Keratinocyte (primary cell): ENCODE results near the gene PPP2R5B. TPM values are rescaled to one million over a fixed set of nuclear protein-coding genes. Genes with fewer than 3 reads are reported as not detected.

Experiments used
- DNase-seq: peaks from one replicate; pipeline ENCODE4 v3.0.0-alpha.2; 2011; ENCODE audit warnings: low read depth, missing footprints, low spot score
- FAIRE-seq: peaks from 2 replicates; lab custom pipeline; 2011; peaks lifted over from hg19 to GRCh38; lab: Jason Lieb, UNC
- H2AFZ ChIP-seq: 2 replicates; pipeline ENCODE4 v1.6.0; 2012; ENCODE audit warnings: low read length, control low read depth, inconsistent platforms; ENCODE audit not compliant: control insufficient read depth
- H3K27ac ChIP-seq: 2 replicates; pipeline ENCODE4 v1.5.1; 2011; ENCODE audit warnings: low read length; ENCODE audit not compliant: control insufficient read depth, insufficient read depth
- H3K27me3 ChIP-seq: 3 replicates; pipeline ENCODE4 v1.6.0; 2011; ENCODE audit warnings: low read length; ENCODE audit not compliant: control insufficient read depth, insufficient read depth; ENCODE audit errors: extremely low read depth
- H3K36me3 ChIP-seq, 2 experiments: 2 replicates in 1 of 2; 3 replicates in 1 of 2; pipeline ENCODE4 v1.5.1; 2011; ENCODE audit warnings: low read length in 2 of 2, mild to moderate bottlenecking in 1 of 2; ENCODE audit not compliant: control insufficient read depth in 2 of 2, insufficient read depth in 2 of 2; ENCODE audit errors: extremely low read depth in 1 of 2
- H3K4me1 ChIP-seq: 3 replicates; pipeline ENCODE4 v1.5.1; 2011; ENCODE audit warnings: low read length; ENCODE audit not compliant: control insufficient read depth, insufficient read depth; ENCODE audit errors: extremely low read depth
- H3K4me2 ChIP-seq: 3 replicates; pipeline ENCODE4 v1.6.0; 2011; ENCODE audit warnings: low read depth, low read length; ENCODE audit not compliant: control insufficient read depth, insufficient read depth; ENCODE audit errors: extremely low read depth
- H3K4me3 ChIP-seq, 3 experiments: fragments of 200-600 bp in 1 of 3; sonication (generic) in 1 of 3; 2 replicates in 2 of 3; 3 replicates in 1 of 3; pipeline ENCODE4 v1.5.1; 2011 to 2016; ENCODE audit warnings: low read length in 3 of 3, mild to moderate bottlenecking in 3 of 3, control low read depth in 2 of 3, inconsistent platforms in 1 of 3, low read depth in 1 of 3, mixed read lengths in 1 of 3, mixed run types in 1 of 3, moderate library complexity in 1 of 3; ENCODE audit not compliant: control insufficient read depth in 2 of 3, insufficient read depth in 2 of 3; ENCODE audit errors: extremely low read depth in 1 of 3
- H3K79me2 ChIP-seq: 2 replicates; pipeline ENCODE4 v1.6.0; 2012; ENCODE audit warnings: low read length; ENCODE audit not compliant: control insufficient read depth, insufficient read depth
- H3K9ac ChIP-seq: 3 replicates; pipeline ENCODE4 v1.6.0; 2011; ENCODE audit warnings: low read length; ENCODE audit not compliant: control insufficient read depth, insufficient read depth; ENCODE audit errors: extremely low read depth
- H3K9me1 ChIP-seq: 3 replicates; pipeline ENCODE4 v1.6.0; 2011; ENCODE audit warnings: low read length; ENCODE audit not compliant: control insufficient read depth, insufficient read depth; ENCODE audit errors: extremely low read depth
- H3K9me3 ChIP-seq: 2 replicates; pipeline ENCODE4 v1.5.1; 2012; ENCODE audit warnings: low read depth, low read length; ENCODE audit not compliant: control insufficient read depth
- H4K20me1 ChIP-seq: 3 replicates; pipeline ENCODE4 v1.6.0; 2011; ENCODE audit warnings: low read length; ENCODE audit not compliant: control insufficient read depth, insufficient read depth; ENCODE audit errors: extremely low read depth
- CTCF ChIP-seq, 3 experiments: IDR thresholded peaks in 1 of 3; conservative IDR thresholded peaks in 1 of 3; optimal IDR thresholded peaks in 1 of 3; 2 replicates in 2 of 3; 3 replicates in 1 of 3; pipeline versions ENCODE3 to v1.5.1; 2011; ENCODE audit warnings: low read length in 3 of 3, mild to moderate bottlenecking in 3 of 3, moderate library complexity in 2 of 3, control low read depth in 1 of 3, inconsistent platforms in 1 of 3; ENCODE audit not compliant: insufficient read depth in 2 of 3; ENCODE audit errors: extremely low read depth in 1 of 3
- EZH2 ChIP-seq: IDR thresholded peaks from one replicate; pipeline ENCODE4 v1.6.1; 2012; ENCODE audit warnings: inconsistent platforms, mild to moderate bottlenecking, low read length, moderate library complexity
- dilution Hi-C: fragments of 300-500 bp; cut with MboI; formaldehyde crosslinking; loops from one replicate; pipeline ENCODE4 v1.7.0; 2020; ENCODE audit warnings: low sequenced_read_pairs; ENCODE audit not compliant: extremely low pct_ligation_motif_present
- polyA plus RNA-seq, 5 experiments: library from polyadenylated mRNA; depleted of rRNA in 3 of 5; stranded (reverse) in 3 of 5; stranded (forward) in 1 of 5; unstranded in 1 of 5; fragments of >200 nt; gene quantifications; 1 replicate in 1 of 5; 2 replicates in 3 of 5; 3 replicates in 1 of 5; pipeline versions ENCODE4 v1.2.1 to v1.2.3, GENCODE V29; 2011 to 2012; ENCODE audit warnings: missing spikeins in 2 of 5, low read depth in 1 of 5, low replicate concordance in 1 of 5

PPP2R5B gene
- polyA plus RNA-seq, 1 donor (not counting 4 experiments of a cell fraction or from before 2014, with no cell fraction given), result 16.4 TPM

DNA sequence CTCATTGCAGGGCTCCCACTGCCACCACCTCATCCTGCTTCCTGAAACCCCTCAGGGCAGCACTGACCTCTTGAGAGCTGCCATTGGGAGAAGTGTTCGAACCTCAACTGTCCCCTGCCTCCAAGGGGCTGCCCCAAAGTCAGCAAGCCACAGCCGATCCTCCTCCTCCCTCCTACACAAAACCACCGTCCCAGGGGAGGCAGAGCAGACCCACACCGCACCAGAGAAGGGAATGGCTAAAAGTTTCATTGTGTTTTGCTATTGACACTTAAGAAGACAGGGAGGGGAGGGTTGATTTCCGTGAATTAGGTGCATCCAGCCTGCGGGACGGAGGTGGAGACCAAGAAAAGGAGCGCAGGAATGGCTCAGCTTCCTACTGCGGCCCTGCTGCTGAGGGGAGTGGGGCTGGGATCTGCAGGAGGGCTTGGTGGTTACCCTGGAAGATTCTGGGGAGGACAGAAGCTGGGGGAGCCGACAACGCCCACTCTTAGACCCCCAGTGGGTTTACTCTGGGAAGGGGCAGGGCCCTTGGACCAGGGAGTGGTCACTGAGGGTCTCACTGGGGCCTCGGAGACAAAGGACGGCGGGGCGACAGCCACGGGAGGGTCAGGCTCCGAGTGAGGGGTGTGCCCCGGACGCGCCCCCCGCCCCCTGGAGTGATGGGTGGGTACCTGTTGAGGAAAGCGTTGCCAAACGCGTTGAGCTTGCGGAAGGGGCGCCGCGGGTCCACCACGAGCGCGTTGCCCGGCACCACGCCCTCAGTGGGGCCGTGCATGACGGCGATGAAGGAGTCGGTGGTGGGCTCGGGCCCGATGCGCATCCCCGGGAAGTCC lies 46.9 kb upstream of the PPP2R5B start:
- H3K4me1 ChIP-seq, result peaks cover 41% of the 10 kb centered on the region
- no peak for DNase-seq
- peak overlapping the region; percentile 45 for H2AFZ ChIP-seq

DNA sequence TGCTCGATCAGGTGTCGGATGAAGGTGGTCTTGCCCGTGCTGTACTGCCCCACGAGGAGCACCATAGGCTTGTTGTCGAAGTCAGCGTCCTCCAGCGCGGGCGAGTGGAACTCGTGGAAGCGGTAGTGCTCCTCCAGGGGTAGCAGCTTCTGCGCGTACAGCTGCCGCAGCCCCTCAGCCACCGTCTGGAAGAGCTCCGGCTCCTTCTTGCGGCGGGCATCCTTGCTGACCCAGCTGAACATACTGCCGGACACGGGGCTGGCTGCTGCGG lies 46.3 kb upstream of the PPP2R5B start:
- no peak for FAIRE-seq
- Histone ChIP-seq H3K4me3 (peak overlapping the region; percentile 59 to 85 (median 78)), H3K9me3 (no peaks in the 10 kb centered on the region), H3K27ac (peak overlapping the region; percentile 70), H3K9me1 (peaks cover 3% of the 10 kb centered on the region), H3K4me2 (peak overlapping the region; percentile 91), H3K9ac (peak overlapping the region; percentile 88), H3K79me2 (peaks cover 46% of the 10 kb centered on the region), H2AFZ (peak overlapping the region; percentile 45), H4K20me1 (peaks cover 25% of the 10 kb centered on the region), H3K36me3 (peaks cover 12 to 19% of the 10 kb centered on the region in 2 experiments), H3K27me3 (no peaks in the 10 kb centered on the region), H3K4me1 (peaks cover 37% of the 10 kb centered on the region)
- dilution Hi-C loops, result no loop called here
- TF ChIP-seq CTCF (optimal IDR thresholded peaks at IDR 0.05 in 1 of 3, IDR thresholded peaks at IDR 0.05 in 1 of 3, conservative IDR thresholded peaks at IDR 0.05 in 1 of 3; ENCODE audit: extremely low read depth in 1 of 3, insufficient read depth in 2 of 3, low read length in 3 of 3), result no peak
- TF ChIP-seq EZH2, result no peak
- DNase-seq, result no peak

More for the DNA sequence above, 46.9 kb upstream of the PPP2R5B start:
- FAIRE-seq, result no peak
- H3K9me3 ChIP-seq, result no peaks in the 10 kb centered on the region
- H3K79me2 ChIP-seq, result peaks cover 51% of the 10 kb centered on the region
- peaks cover 3% of the 10 kb centered on the region for H3K9me1 ChIP-seq
- peak overlapping the region; percentile 70 for H3K27ac ChIP-seq
- H4K20me1 ChIP-seq, result peaks cover 25% of the 10 kb centered on the region
- peak overlapping the region; percentile 91 for H3K4me2 ChIP-seq
- TF ChIP-seq CTCF (optimal IDR thresholded peaks at IDR 0.05 in 1 of 3, IDR thresholded peaks at IDR 0.05 in 1 of 3, conservative IDR thresholded peaks at IDR 0.05 in 1 of 3; ENCODE audit: extremely low read depth in 1 of 3, insufficient read depth in 2 of 3, low read length in 3 of 3) (no peak), EZH2 (no peak)
- H3K36me3 ChIP-seq, result peaks cover 16 to 24% of the 10 kb centered on the region in 2 experiments
- H3K9ac ChIP-seq, result peak overlapping the region; percentile 88
- peak overlapping the region; percentile 59 to 85 (median 78) for H3K4me3 ChIP-seq
- dilution Hi-C loops, result no loop called here
- no peaks in the 10 kb centered on the region for H3K27me3 ChIP-seq
